Progenitor cell of endocrine pancreas (in vitro differentiated cells): Measurements from ENCODE around the gene ZNF778. TPM values are rescaled to one million over a fixed set of nuclear protein-coding genes. Genes with fewer than 3 reads are reported as not detected.

Experiments used
- DNase-seq: peaks from one replicate; pipeline ENCODE4 v3.0.0; 2021; ENCODE audit warnings: low spot score; ENCODE audit not compliant: unreplicated experiment
- H3K27ac Mint-ChIP-seq: 2 replicates; pipeline ENCODE4 v1.8.0; 2021; ENCODE audit warnings: mild to moderate bottlenecking, moderate library complexity, mixed read lengths
- H3K27me3 Mint-ChIP-seq: 2 replicates; pipeline ENCODE4 v1.8.0; 2021; ENCODE audit warnings: mixed read lengths
- H3K36me3 Mint-ChIP-seq: 2 replicates; pipeline ENCODE4 v1.8.0; 2022; ENCODE audit warnings: mixed read lengths; ENCODE audit not compliant: insufficient read depth
- H3K4me1 Mint-ChIP-seq: 2 replicates; pipeline ENCODE4 v1.8.0; 2021; ENCODE audit warnings: low read depth, mixed read lengths
- H3K4me3 Mint-ChIP-seq: 2 replicates; pipeline ENCODE4 v1.8.0; 2021; ENCODE audit warnings: low read depth, mild to moderate bottlenecking, moderate library complexity, mixed read lengths
- H3K9me3 Mint-ChIP-seq: 2 replicates; pipeline ENCODE4 v1.8.0; 2021; ENCODE audit warnings: low read depth, mixed read lengths
- CTCF ChIP-seq: fragments of 200-600 bp; sonication (generic); IDR thresholded peaks from one replicate; pipeline ENCODE4 v1.5.0; 2021; ENCODE audit warnings: antibody characterized with exemption, mild to moderate bottlenecking; ENCODE audit not compliant: unreplicated experiment
- total RNA-seq: library from RNA; stranded (reverse); gene quantifications from 2 replicates; pipeline ENCODE4 v1.2.1, GENCODE V29; 2021

Gene ZNF778
- total RNA-seq, 1 donor from 2014 or later = 11.2 TPM

DNA sequence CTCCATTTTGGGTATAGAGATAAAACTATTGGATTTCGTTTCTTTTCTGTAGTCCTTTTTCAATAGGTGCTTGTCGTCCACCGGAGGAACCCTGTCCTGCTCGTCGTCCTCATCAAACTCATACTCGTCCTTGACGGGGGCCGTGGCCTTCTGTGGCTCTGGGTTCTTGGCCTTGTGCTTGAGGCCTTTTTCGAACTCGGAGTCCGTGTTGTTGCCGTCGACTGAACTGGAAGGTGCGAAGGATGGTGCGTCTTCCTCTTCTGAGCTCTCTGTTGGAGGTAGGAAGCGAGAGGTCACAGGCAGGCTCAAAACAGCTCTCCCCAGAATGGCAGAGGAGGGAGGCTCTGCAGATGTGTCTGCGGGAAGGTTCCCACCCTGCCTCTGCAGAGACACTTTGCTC lies 67.9 kb downstream of the ZNF778 start:
- peaks cover 16% of the 10 kb centered on the region for H3K36me3 Mint-ChIP-seq
- no peaks in the 10 kb centered on the region for H3K4me1 Mint-ChIP-seq
- H3K4me3 Mint-ChIP-seq = no peak overlapping the region
- H3K9me3 Mint-ChIP-seq = no peaks in the 10 kb centered on the region
- no peak overlapping the region for H3K27ac Mint-ChIP-seq
- no peak for TF ChIP-seq CTCF
- no peak for DNase-seq
- no peaks in the 10 kb centered on the region for H3K27me3 Mint-ChIP-seq

DNA sequence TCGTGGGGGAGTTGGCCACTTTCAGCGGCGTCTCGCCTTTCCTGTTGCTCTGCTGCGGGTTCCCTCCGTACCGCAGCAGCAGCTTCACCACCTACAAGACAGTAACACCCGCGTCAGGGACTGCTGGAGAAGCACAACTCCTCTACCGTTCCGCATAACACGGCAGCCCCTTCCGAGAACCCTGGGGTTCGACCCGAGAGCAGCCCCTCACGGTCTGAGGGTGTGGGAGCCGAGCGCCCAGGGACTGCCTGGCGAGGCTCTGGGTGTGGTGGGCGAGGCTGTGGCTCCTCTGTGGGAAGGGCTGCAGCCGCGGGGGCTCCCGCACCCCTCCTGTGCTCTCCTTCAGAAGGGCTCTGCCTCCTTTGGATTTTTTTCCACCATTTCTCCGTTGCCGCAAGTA lies 68.6 kb downstream of the ZNF778 start:
- no peak for TF ChIP-seq CTCF
- Mint-ChIP-seq H3K36me3 (peaks cover 13% of the 10 kb centered on the region), H3K27me3 (no peaks in the 10 kb centered on the region), H3K27ac (peak overlapping the region; percentile 85), H3K4me3 (no peak overlapping the region), H3K9me3 (no peaks in the 10 kb centered on the region), H3K4me1 (no peaks in the 10 kb centered on the region)
- DNase-seq = no peak

Other genes with a start within 250 kb of the ZNF778 start
- 12.5 and 12.9 TPM in 2 replicates for gene CBFA2T3, start 240.5 kb upstream of the ZNF778 start, total RNA-seq
- 25.2 and 31.3 TPM in 2 replicates for gene ACSF3, start 123.9 kb upstream of the ZNF778 start, total RNA-seq
- not detected in 2 replicates for gene CDH15, start 46.0 kb upstream of the ZNF778 start, total RNA-seq
- gene SLC22A31, start 17.2 kb upstream of the ZNF778 start, total RNA-seq = 6.9 and 10.3 TPM in 2 replicates